ENCODE measurements around the gene MAZ. TPM values are rescaled to one million over a fixed set of nuclear protein-coding genes. Genes with fewer than 3 reads are reported as not detected.

Gene MAZ
- total and polyA plus RNA-seq, 2 of the 8 experiments (the other 6 are each of a cell fraction or from before 2014, with no cell fraction given): 219 to 380 TPM

- TF ChIP-seq ATF3 (IDR thresholded peaks at IDR 0.05; ENCODE audit: insufficient read depth, low read depth, low read length): no peak
- no peak for TF ChIP-seq RAD21 (IDR thresholded peaks at IDR 0.05 in 1 of 2, conservative IDR thresholded peaks at IDR 0.05 in 1 of 2; ENCODE audit: low read depth in 2 of 2, low read length in 2 of 2)
Observed at GRCh38 chr16:29820271-29820701, 14.0 kb downstream of the MAZ start, which contains the start of gene MVP (continued).

Data from H1 (cell line).